ENCODE results near the gene DIAPH2. TPM values are rescaled to one million over a fixed set of nuclear protein-coding genes. Genes with fewer than 3 reads are reported as not detected.

DIAPH2 gene
- total RNA-seq, 1 donor from 2014 or later: 34.2 TPM

GRCh38 chrX:97074400-97074799, 389.8 kb downstream of the DIAPH2 start:
- Histone ChIP-seq H3K9me3 (no peaks in the 10 kb centered on the region), H3K27ac (no peak overlapping the region), H3K36me3 (no peaks in the 10 kb centered on the region), H3K27me3 (ENCODE audit: low read depth) (no peaks in the 10 kb centered on the region), H3K4me1 (no peaks in the 10 kb centered on the region), H3K4me3 (no peak overlapping the region)
- intact Hi-C loops (cut with DNase I): no loop called here
- ATAC-seq: no peak
- no peak for DNase-seq
- TF ChIP-seq CTCF (IDR thresholded peaks at IDR 0.05): no peak

GRCh38 chrX:97089116-97089515, 404.5 kb downstream of the DIAPH2 start:
- H3K27me3 ChIP-seq (ENCODE audit: low read depth): no peaks in the 10 kb centered on the region
- no peak for DNase-seq
- no peak overlapping the region for H3K4me3 ChIP-seq
- intact Hi-C loops (cut with DNase I): no loop called here
- no peak overlapping the region for H3K27ac ChIP-seq
- H3K9me3 ChIP-seq: no peaks in the 10 kb centered on the region
- no peak for TF ChIP-seq CTCF (IDR thresholded peaks at IDR 0.05)
- no peaks in the 10 kb centered on the region for H3K4me1 ChIP-seq
- H3K36me3 ChIP-seq: no peaks in the 10 kb centered on the region
- no peak for ATAC-seq

- no peak overlapping the region for H3K27ac ChIP-seq
- ATAC-seq: no peak
- intact Hi-C loops (cut with DNase I): no loop called here
Observed at GRCh38 chrX:97096385-97096784, 411.7 kb downstream of the DIAPH2 start.

GRCh38 chrX:97102938-97103337, 418.3 kb downstream of the DIAPH2 start:
- H3K9me3 ChIP-seq: no peaks in the 10 kb centered on the region
- DNase-seq (no peak), ATAC-seq (no peak)
- no peak overlapping the region for H3K27ac ChIP-seq
- H3K4me1 ChIP-seq: no peaks in the 10 kb centered on the region
- no peaks in the 10 kb centered on the region for H3K27me3 ChIP-seq (ENCODE audit: low read depth)
- TF ChIP-seq CTCF (IDR thresholded peaks at IDR 0.05): no peak
- no peaks in the 10 kb centered on the region for H3K36me3 ChIP-seq
- no peak overlapping the region for H3K4me3 ChIP-seq
- intact Hi-C loops (cut with DNase I): no loop called here

More at GRCh38 chrX:97096385-97096784, 411.7 kb downstream of the DIAPH2 start:
- no peak for DNase-seq
- Histone ChIP-seq H3K4me1 (no peaks in the 10 kb centered on the region), H3K27me3 (ENCODE audit: low read depth) (no peaks in the 10 kb centered on the region), H3K9me3 (no peaks in the 10 kb centered on the region), H3K4me3 (no peak overlapping the region), H3K36me3 (no peaks in the 10 kb centered on the region)
- no peak for TF ChIP-seq CTCF (IDR thresholded peaks at IDR 0.05)

- H3K4me3 ChIP-seq: no peak overlapping the region
- no peak for DNase-seq
- H3K27me3 ChIP-seq (ENCODE audit: low read depth): no peaks in the 10 kb centered on the region
- no peaks in the 10 kb centered on the region for H3K4me1 ChIP-seq
- ATAC-seq: no peak
- TF ChIP-seq CTCF (IDR thresholded peaks at IDR 0.05): no peak
- no peak overlapping the region for H3K27ac ChIP-seq
- H3K9me3 ChIP-seq: no peaks in the 10 kb centered on the region
- intact Hi-C loops (cut with DNase I): no loop called here
- H3K36me3 ChIP-seq: no peaks in the 10 kb centered on the region
Observed at GRCh38 chrX:97109730-97110129, 425.1 kb downstream of the DIAPH2 start.

- no peak overlapping the region for H3K27ac ChIP-seq
- no peak for ATAC-seq
- intact Hi-C loops (cut with DNase I): no loop called here
- no peak overlapping the region for H3K4me3 ChIP-seq
- no peak for TF ChIP-seq CTCF (IDR thresholded peaks at IDR 0.05)
- no peaks in the 10 kb centered on the region for H3K27me3 ChIP-seq (ENCODE audit: low read depth)
- H3K36me3 ChIP-seq: no peaks in the 10 kb centered on the region
- H3K9me3 ChIP-seq: no peaks in the 10 kb centered on the region
- no peaks in the 10 kb centered on the region for H3K4me1 ChIP-seq
- no peak for DNase-seq
Observed at GRCh38 chrX:97117572-97117971, 432.9 kb downstream of the DIAPH2 start.

Data from lower lobe of right lung (tissue), 2 donors.